Measurements from ENCODE around the gene ZFYVE21.

Gene ZFYVE21

DNA sequence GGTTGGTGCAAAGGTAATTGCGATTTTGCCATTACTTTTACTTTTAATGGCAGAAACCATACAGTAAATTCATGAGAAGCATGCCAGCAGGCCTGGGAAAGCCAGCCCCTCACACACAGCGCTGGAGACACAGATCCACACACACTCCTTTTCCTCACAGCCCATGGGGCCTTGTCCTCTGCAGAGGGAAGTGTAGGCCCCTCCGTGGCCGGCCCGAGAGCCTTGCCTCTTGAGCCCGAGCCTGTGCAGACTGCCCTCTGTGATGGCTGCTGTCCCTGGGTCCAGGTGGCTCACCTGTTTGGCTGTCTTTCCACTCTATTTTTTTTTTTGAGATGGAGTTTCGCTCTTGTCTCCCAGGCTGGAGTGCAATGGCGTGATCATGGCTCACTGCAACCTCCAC lies 39.7 kb upstream of the ZFYVE21 start:
- no peaks in the 10 kb centered on the region for H3K27me3 Mint-ChIP-seq (ENCODE audit: low read depth, poor library complexity)
- no peak for DNase-seq
- peaks cover 67% of the 10 kb centered on the region for H3K36me3 Mint-ChIP-seq (ENCODE audit: low read depth)
- peaks cover 11% of the 10 kb centered on the region for H3K4me1 Mint-ChIP-seq
- H3K27ac Mint-ChIP-seq = no peak overlapping the region
- TF ChIP-seq, protein P1, sequence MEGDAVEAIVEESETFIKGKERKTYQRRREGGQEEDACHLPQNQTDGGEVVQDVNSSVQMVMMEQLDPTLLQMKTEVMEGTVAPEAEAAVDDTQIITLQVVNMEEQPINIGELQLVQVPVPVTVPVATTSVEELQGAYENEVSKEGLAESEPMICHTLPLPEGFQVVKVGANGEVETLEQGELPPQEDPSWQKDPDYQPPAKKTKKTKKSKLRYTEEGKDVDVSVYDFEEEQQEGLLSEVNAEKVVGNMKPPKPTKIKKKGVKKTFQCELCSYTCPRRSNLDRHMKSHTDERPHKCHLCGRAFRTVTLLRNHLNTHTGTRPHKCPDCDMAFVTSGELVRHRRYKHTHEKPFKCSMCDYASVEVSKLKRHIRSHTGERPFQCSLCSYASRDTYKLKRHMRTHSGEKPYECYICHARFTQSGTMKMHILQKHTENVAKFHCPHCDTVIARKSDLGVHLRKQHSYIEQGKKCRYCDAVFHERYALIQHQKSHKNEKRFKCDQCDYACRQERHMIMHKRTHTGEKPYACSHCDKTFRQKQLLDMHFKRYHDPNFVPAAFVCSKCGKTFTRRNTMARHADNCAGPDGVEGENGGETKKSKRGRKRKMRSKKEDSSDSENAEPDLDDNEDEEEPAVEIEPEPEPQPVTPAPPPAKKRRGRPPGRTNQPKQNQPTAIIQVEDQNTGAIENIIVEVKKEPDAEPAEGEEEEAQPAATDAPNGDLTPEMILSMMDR (IDR thresholded peaks at IDR 0.05) = no peak
- H3K9me3 Mint-ChIP-seq = no peaks in the 10 kb centered on the region
- H3K4me3 Mint-ChIP-seq = no peak overlapping the region

DNA sequence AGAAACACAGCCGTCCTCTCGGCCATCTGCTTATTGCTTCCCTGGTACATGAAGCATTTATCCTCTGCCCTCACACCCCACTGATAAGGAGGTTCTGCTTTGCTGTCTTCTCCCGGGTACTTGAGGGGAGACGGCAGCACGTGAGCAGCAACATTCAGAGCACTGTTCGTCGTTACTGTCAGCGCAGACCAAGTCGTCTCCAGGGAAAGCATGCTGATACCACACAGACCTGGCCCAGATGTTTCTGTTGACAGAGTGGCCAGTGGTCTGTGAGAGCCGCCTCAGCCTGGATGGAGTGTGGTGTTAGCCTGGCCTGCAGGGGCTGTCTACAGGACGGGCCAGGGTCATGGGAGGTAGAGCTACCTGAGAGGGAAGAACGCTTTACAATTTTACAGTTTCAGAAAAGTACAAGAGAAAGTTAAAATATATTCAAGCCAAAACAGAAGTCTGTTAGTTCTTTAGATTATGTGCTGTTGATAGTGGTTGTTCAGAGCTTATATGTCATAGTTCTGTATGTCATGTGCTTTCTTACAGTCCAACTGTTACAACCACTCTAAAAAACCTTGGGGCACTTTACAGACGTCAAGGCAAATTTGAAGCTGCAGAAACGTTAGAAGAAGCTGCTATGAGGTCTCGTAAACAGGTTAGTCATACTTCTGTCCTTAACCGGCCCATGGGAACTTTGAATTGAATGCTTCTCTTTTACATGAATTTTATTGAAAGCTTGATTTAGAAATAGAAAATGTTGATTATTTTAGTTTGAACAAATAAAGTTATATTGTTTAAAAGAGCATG lies 38.5 kb upstream of the ZFYVE21 start:
- H3K9me3 Mint-ChIP-seq = no peaks in the 10 kb centered on the region
- TF ChIP-seq, protein P1 (IDR thresholded peaks at IDR 0.05) = no peak
- peaks cover 61% of the 10 kb centered on the region for H3K36me3 Mint-ChIP-seq (ENCODE audit: low read depth)
- DNase-seq = no peak
- peaks cover 2% of the 10 kb centered on the region for H3K4me1 Mint-ChIP-seq
- H3K27ac Mint-ChIP-seq = peak overlapping the region; percentile 49
- H3K4me3 Mint-ChIP-seq = no peak overlapping the region
- no peaks in the 10 kb centered on the region for H3K27me3 Mint-ChIP-seq (ENCODE audit: low read depth, poor library complexity)

DNA sequence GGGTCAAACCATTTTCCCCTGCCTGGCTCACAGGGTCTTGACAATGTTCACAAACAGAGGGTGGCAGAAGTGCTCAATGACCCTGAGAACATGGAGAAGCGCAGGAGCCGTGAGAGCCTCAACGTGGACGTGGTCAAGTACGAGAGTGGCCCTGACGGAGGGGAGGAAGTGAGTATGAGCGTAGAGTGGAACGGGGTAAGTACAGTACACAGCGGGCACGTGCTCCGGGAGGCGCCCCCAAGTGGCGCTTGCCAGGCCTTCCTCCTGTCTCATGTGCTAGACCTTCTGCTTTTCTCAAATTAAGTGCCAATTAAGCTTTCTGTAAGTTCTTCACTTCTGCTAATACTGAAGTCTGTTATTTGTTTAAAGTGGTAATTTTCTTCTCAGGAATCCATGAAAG lies 36.3 kb upstream of the ZFYVE21 start:
- Mint-ChIP-seq H3K4me1 (no peaks in the 10 kb centered on the region), H3K4me3 (no peak overlapping the region), H3K36me3 (ENCODE audit: low read depth) (peaks cover 49% of the 10 kb centered on the region), H3K9me3 (no peaks in the 10 kb centered on the region), H3K27ac (peak overlapping the region; percentile 29), H3K27me3 (ENCODE audit: low read depth, poor library complexity) (no peaks in the 10 kb centered on the region)
- no peak for DNase-seq
- TF ChIP-seq, protein P1 (IDR thresholded peaks at IDR 0.05) = peak; percentile 28

DNA sequence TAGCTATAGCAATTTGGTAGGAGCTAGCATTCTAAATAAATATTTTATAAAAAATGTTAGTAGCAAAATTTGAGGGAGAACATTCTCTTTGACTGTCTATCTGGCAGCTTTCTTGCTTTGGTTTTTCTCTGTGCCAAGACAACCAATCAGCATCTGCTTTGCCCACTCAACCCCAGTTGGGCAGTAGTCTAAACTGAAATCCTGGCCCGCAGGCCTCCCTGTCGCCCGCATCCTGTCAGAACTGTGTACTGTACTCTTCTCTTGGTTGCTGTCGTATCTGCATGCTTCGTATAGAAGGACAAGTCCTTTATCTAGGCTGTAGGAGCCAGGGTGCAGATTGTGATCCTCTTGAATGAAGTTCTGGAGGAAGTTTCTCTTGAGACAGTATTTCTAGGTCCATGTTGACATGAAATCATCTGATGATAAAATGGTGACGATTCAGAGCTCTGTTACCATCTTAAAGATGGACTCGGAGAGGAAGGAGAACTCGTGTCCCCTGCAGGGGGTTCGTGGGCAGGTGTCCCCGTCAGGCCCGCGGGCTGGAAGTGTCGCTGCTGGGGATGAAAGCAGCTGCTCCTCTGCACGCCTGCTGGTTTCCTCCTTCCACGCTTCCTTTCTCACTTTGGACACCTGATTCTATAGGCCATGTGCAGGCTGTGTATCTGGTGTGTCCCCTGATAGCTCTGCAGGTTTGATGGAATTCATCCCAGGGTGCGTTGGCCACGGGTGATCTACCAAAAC lies 34.9 kb upstream of the ZFYVE21 start:
- H3K9me3 Mint-ChIP-seq = no peaks in the 10 kb centered on the region
- peaks cover 45% of the 10 kb centered on the region for H3K36me3 Mint-ChIP-seq (ENCODE audit: low read depth)
- TF ChIP-seq, protein P1 (IDR thresholded peaks at IDR 0.05) = no peak
- no peak overlapping the region for H3K4me3 Mint-ChIP-seq
- no peaks in the 10 kb centered on the region for H3K27me3 Mint-ChIP-seq (ENCODE audit: low read depth, poor library complexity)
- H3K27ac Mint-ChIP-seq = no peak overlapping the region
- no peaks in the 10 kb centered on the region for H3K4me1 Mint-ChIP-seq
- no peak for DNase-seq

DNA sequence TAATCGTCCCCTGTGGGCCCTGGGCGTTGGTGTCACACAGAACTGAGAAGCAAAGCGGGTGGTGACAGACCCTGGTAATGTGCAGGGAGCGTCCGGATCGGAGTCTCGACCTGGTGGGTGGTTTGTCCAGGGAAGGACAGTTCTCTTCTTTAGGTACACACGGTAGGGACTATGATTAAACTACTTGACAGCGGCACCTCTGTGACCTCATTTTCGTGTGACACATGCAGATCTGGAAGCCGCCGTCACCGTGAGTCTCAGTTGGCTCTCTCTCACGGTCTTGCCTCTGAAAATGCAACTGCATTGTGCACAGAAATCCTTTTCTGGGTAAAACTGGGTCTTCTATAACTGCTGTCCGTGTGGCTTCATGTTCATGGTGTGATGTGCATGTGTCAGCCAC lies 32.5 kb upstream of the ZFYVE21 start:
- H3K27me3 Mint-ChIP-seq (ENCODE audit: low read depth, poor library complexity) = no peaks in the 10 kb centered on the region
- peak overlapping the region; percentile 45 for H3K27ac Mint-ChIP-seq
- no peak overlapping the region for H3K4me3 Mint-ChIP-seq
- H3K4me1 Mint-ChIP-seq = no peaks in the 10 kb centered on the region
- TF ChIP-seq, protein P1 (IDR thresholded peaks at IDR 0.05) = no peak
- DNase-seq = no peak
- H3K36me3 Mint-ChIP-seq (ENCODE audit: low read depth) = peaks cover 51% of the 10 kb centered on the region
- no peaks in the 10 kb centered on the region for H3K9me3 Mint-ChIP-seq
